GM12801 (cell line): ENCODE measurements around the gene KCNMA1.

ENCODE experiments used
- TF ChIP-seq, protein P1 (sequence below): IDR thresholded peaks from one replicate; pipeline ENCODE4 v1.5.1; 2011; ENCODE audit warnings: control low read depth; ENCODE audit not compliant: insufficient read length; ENCODE audit errors: extremely low read depth

KCNMA1 gene

DNA sequence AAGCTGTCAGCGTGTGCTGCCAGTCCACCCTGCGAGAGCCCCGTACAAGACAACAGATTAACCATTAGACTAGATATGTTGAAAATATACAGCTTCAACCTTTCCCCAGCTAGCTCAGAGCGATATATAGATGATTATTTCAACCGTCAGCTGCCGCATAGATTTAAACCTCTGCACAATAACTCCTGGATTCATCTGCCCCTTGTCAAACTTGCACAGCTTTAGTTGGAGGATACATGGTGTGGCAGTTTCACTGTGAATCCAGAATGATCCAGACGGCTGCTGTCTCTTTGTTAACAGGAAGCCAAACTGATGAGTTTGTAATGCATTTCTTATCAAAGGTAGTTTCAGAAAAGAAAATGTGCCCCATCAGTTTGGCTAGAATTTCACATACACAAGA is 659.7 kb downstream of the KCNMA1 start:
- TF ChIP-seq, protein P1, sequence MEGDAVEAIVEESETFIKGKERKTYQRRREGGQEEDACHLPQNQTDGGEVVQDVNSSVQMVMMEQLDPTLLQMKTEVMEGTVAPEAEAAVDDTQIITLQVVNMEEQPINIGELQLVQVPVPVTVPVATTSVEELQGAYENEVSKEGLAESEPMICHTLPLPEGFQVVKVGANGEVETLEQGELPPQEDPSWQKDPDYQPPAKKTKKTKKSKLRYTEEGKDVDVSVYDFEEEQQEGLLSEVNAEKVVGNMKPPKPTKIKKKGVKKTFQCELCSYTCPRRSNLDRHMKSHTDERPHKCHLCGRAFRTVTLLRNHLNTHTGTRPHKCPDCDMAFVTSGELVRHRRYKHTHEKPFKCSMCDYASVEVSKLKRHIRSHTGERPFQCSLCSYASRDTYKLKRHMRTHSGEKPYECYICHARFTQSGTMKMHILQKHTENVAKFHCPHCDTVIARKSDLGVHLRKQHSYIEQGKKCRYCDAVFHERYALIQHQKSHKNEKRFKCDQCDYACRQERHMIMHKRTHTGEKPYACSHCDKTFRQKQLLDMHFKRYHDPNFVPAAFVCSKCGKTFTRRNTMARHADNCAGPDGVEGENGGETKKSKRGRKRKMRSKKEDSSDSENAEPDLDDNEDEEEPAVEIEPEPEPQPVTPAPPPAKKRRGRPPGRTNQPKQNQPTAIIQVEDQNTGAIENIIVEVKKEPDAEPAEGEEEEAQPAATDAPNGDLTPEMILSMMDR = no peak

- TF ChIP-seq, protein P1 = no peak
Measured at GRCh38 chr10:76977046-76977445, 660.6 kb downstream of the KCNMA1 start.

DNA sequence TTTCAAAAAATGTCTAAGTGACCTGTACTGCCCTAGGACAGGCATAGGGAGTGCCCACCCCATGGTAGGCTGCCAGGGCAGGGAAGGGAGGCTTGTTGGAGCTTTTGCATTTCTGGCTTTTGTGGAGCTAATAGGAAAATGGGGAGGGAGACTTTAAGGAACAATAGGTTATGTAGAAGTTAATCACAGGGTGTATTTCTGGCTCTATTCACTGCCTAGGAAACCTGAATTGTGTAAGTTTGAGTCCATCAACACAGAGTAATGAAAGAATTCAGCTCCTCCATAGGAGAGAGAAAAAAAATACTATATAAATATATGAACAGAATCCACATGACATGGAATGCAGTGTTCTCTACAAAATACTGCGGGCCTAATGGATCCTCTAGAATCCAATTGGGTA is 661.5 kb downstream of the KCNMA1 start:
- TF ChIP-seq, protein P1 = no peak

GRCh38 chr10:76975126-76975525 is 662.5 kb downstream of the KCNMA1 start:
- TF ChIP-seq, protein P1 = no peak

GRCh38 chr10:76974017-76974691 is 663.5 kb downstream of the KCNMA1 start:
- TF ChIP-seq, protein P1 = no peak

- TF ChIP-seq, protein P1 = no peak
Measured at GRCh38 chr10:76973091-76974016, 664.3 kb downstream of the KCNMA1 start.

- TF ChIP-seq, protein P1 = no peak
Measured at GRCh38 chr10:76972541-76972940, 665.1 kb downstream of the KCNMA1 start.
